ENCODE results near the gene PATL2.

GRCh38 chr15:44623178-44623577 is 87.9 kb downstream of the PATL2 start:
- TF ChIP-seq POLR2AphosphoS5 (IDR thresholded peaks at IDR 0.05; ENCODE audit: low read depth) (no peak), CTCF (IDR thresholded peaks at IDR 0.05; ENCODE audit: insufficient read depth, low read length) (no peak), REST (IDR thresholded peaks at IDR 0.05; ENCODE audit: insufficient replicate concordance, low read depth) (no peak)
